T follicular helper cell (primary cell): ENCODE results near the gene COX4I2.
A peak's percentile ranks its signal among the peaks of the same experiment; 100 is the strongest.
"Not testable (repeated sequence)": the region's sequence is repeated elsewhere in the genome, so short reads cannot be mapped to it uniquely, and the experiment has no call there.

Experiments used
- DNase-seq: peaks from one replicate; pipeline ENCODE4 v3.0.0-alpha.2; 2020; ENCODE audit warnings: low read depth

COX4I2 gene

DNA sequence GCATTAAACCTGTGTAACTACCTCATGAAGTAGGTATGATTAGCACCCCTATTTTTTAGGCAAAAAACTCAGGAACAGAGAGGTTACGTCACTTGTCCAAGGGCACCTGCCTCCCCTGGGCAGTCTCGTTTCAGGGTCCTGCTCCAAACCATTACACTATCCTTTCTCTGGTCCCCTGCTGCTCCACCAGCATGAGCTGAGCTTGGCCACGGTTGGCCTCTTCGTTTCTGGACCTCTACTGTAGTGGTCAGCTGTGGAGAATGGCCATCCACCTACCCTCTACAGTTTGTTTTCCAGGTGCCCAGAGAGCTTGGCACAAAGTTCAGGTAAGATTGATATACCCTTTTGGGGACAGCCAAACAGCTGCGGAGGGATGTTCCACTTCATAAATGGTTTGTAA, 16.8 kb downstream of the COX4I2 start:
- no peak for DNase-seq

DNA sequence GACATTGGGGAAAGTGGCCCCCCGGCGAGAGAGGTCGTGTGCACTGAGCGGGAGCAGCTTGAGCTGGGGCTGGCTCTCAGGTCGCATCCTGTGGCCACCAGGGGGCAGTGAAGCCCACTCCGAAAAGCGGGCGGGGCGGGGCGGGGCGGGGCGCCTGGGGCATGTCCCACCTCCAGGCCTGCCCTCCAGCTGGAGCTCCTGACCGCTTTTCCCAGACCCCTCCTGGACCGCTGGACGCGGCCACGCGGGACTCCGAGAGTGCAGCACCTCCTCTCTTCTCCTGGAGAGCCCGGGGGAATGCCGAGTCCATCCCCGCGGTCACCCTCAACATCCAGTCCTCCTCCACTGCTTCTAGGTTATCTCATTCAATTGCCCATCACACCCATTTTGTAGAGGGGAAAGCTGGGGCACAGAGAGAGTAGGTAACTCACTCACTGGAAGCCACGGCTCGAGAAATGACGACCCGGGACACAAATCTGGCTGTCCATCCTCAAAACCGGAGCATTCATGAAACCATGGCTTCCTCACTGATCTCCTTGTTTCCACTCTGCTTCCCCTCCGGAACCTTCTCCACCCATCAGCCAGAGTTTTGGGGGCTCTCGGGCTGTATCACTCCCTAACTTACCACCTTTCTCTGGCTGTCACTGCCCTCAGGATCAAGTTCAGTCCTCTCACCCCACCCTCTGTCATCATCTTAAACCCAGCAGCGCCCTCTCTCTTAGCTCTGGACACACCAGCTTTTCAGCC, 24.1 kb downstream of the COX4I2 start:
- DNase-seq: peak; percentile 70

DNA sequence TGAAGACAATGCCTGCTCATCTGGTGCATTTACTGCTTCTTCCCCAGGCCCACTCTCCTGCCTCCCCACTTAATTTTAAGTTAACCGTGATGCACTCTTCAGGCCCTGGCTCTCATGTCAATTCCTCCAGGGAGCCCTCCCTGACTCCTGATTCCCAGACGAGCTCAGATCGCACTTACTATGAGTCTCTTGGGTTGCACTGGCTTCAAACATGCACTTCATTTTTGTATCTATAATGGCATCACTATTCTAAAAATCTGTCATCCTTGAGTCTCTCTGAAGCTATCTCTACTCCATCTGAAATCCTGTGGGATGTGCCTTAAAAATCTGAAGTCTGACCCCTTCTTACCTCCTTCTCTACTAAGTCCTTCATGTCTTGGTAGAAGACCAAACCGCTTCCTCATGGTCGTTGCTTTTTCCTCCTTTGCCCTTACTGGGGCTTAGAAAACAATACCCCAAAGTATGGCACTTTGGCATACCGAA, 24.7 kb downstream of the COX4I2 start:
- DNase-seq: no peak

DNA sequence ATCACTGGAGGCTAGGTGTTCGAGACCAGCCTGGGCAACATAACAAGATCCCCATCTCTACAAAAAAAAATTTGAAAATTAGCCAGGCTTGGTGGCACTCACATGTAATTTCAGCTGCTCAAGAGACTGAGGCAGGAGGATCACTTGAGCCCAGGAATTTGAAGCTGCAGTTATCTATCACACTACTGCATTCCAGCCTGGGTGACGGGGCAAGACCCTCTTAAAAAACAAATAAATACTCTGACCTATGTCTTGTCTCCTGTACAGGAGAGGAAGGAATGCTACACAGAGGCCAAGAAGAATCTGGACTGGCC, 25.8 kb downstream of the COX4I2 start:
- DNase-seq: no peak

DNA sequence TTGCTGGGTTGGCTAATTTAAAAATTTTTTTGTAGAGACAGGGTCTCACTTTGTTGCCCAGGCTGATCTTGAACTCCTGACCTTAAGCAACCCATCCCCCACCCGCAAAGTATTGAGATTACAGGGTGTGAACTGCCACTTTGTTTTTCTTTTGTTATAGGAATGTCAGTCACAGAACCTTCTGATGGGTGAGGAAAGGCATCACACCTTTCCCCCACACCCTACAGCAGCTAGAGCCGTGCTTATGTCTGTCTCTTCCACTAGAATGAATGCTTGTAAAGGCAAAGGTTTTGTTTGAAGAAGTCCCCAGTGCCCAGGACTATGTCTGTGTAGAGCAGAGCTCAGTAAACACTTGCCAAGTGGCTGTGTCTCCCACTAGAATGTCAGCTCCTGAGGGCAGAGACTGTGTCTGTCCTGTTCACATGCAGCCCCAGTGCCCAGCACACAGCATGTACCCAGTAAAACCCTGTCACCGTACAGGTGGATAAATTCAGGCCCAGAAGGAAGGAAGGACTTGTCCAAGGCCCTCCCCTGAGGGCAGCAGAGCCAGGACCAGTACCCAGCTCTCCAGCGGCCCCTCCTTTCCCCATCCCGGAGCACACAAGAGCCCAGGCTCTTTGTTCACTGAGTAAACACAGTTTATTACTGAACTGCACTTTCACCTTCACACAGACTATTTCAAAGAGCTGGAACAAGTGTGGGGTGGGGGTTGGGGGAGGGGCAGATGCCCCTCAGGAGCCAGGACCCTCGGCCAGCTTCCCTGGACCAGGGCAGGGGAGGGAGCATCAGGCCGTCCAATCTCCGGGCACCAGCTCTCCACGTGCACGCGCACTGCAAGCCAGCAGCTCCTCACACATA, 26.4 kb downstream of the COX4I2 start:
- DNase-seq: no peak

DNA sequence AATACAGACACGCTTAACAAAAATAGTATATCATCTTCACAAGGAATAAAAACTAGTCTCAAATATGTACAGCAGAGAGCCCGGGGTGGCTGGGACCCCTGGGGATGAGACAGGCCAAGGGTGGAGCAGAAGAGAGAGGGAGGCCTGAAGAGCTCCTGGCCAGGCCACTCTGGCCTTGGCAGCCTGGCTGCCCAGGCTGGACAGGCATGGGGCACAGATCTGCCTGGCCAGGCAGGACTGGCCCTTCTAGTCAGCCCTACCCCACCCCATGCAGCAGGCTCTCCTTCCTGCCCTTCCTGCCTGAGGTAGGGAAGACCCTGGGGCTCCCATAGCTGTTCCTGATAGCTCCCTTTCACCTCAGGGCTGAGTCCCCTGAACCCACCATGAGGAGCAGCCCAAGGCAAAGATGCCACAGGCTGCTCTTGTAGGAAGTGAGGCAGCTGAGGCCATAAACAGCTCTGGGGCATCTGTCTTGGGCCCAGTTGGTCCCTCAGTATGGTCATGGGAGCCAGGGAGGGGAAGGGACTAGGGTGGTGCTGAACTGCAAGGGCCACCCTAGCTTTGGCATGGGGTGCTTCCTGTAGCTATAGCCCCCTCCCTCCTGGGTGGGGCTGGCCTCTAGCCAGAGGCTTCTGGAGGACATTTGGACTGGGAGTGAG, 27.1 kb downstream of the COX4I2 start:
- DNase-seq: no peak

DNA sequence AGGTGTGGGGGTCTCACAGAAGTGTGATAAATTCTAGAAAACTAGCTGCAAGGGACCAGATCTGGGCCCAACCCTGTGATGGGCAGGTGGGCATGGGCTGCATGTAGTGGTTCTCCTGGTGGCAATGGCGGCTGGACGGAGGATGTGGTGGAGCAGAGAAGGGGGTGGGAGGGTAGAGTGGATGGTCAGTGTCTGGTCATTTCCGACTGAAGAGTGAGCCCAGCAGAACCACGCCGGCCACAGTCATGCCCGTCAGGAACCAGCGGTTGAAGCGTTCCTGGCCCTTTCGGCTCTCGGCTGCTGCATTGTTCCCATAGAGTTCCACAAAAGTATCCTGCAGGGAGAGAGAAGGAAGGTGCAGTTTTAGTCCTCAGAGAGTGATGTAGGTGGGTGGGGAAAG, 28.0 kb downstream of the COX4I2 start:
- DNase-seq: no peak

DNA sequence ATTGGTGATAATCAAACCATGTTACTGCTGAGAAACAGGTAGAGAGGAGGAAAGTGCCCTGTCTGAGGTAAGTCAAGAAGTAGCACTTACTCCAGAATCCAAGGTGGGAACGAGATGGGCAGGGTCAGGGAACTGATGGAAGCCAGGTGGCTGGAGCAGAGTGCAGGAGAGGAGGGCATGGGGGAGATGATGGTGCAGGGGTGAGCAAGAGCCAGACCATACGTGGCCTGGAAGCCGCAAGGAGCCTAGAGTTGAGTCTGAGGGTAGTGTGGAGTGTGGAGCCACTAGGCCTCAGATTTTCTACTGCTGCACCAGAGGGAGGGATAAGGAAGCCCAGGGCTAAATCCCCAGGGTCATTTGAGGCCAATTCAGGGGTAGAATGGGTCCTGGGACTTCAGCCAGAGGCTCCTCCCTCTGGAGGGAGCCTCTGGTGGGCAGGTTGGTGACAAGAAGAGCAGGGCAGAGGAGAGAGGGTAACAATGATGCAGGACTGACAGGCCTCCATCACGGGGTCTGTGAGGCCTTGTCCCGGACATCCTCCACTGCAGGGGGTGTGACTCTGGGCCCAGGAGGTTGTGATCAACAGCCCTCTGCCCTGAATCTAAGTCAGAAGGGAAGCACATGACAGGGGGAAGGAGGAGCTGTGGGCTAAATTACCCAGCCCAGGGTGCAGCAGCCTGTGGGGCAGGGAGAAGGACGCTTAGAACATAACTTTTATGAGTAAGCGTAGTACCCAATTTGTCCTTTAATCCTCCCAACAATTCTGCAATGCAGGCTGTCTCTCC, 28.7 kb downstream of the COX4I2 start:
- no peak for DNase-seq

DNA sequence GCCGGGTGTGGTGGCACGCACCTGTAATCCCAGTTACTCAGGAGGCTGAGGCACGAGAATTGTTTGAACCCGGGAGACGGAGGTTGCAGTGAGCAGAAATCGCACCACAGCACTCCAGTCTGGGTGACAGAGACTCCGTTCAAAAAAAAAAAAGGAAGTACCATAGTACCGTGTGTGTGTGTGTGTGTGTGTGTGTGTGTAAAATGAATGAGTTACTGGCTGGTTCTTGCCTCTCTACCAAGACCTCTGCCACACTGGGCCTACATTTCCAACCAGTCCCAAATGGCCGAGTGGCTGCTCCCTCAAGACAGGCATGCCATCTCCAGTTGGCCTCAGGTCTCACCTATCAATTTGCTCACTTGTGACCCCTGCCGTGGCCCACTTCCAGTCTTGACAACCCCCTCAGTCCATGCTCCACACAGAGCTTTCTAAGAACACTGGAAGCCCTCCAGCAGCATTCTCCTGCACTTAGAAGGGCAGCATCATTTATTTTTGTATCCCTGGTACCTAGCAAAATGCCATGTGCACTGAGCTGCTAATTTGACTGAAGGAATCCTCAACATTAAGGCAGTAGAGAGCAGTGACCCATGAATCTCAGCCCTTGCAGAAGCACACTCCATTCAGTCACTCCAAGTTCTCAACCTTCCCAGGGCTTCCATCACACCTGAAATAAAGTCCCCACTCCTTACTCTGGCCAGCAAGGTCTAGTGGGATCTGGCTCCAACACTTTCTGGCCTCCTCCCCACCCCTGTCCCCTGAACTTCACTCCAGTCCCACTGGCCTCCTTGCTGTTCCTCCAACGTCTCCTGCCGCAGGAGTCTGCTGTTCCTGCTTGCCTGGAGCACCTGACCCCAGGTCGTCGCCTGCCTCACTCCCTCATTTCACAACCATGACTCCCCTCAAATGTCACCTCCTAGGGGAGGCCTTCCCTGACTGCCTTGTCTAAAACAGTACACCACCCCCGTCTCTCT, 29.9 kb downstream of the COX4I2 start:
- no peak for DNase-seq

DNA sequence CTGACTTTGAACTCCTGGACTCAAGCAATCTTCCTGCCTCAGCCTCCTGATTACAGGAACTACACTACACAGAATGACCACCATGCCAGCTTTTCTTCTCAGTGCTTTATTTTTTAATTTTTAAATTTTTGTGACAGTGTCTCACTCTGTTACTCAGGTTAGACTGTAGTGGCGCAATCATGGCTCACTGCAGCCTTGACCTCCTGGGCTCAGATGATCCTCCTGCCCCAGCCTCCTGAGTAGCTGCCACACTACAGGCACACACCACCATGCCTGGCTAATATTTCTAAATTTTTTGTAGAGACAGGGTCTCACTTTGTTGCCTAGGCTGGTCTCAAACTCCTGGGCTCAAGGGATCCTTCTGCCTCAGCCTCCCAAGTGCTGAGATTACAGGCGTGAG, 31.2 kb downstream of the COX4I2 start:
- not testable (repeated sequence) for DNase-seq

DNA sequence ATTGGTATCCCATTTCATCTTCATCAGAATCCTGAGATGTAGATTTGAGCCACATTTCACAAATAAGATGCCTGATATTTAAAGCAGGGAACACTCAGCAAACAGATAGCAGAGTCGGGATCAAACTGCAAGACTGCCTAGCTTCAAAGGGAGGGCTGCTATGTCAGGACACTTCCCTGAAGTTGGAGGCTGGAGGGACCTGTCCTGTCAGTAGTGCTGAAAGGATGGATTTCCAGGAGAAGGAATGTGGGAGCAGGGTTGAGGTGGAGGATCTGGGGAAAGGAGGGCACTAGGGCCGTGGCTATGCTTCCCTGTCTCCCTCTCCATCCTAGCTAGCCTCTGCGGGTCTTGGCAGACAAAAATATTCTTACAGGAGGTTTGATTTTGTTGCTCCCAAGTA, 32.2 kb downstream of the COX4I2 start:
- DNase-seq: no peak

DNA sequence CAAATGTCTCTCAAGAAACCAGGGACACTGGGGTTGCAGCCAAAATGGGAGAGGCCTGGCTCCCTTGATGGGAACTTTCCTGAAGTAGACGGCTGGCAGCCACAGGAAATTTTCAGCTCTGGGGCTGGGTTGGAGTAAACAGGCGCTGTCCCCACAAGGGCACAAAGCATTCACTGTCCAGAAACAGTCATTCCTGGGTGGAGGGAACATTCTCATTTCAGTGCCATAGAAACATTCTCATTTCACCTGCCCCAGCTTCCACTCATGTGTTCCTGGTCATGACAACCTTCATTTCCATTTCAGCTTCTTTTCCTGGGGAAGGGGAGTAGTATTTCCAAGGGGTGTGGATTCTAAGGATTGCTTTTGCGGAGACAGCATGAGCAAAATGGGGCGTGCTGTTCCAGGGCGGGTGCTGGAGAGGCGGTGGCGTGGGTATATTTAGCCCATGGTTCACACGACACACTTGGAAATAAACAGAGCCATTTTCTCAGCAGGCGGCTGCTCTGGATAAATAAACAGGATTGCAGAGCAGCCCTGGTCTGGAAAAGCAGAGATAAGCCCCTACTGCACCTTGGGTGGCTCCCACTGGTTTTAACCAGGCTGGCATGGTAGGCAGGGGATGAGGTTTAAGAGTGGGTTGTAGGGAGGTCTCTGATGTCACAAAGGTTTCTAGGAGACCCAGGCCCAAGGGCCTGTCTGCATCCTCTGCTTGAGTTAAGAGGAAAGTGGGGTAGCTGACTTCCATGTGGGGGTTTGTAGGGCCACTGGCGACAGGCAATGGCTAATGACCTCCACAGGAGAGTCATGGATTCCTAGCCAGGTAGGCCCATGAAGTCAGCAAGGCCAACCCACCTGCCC, 32.9 kb downstream of the COX4I2 start:
- no peak for DNase-seq

DNA sequence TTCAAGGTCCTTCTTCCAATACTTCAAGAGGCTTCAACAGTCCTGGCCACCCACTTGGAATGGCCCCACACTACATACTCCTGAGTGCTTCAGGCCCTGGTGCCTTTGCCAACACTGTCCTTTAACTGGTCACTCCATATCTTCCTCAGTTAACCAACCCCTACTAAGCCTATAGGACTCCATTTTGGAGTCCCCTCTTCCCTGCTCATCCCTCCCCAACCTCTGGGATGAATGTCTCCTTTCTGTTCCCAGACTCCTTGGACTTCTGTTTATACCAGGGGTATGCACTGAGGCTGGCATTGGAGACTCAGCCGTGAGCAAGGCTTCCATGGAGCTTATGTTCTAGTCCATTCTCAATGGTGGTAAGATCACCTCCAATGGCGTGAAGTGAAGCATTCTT, 33.6 kb downstream of the COX4I2 start:
- DNase-seq: no peak

DNA sequence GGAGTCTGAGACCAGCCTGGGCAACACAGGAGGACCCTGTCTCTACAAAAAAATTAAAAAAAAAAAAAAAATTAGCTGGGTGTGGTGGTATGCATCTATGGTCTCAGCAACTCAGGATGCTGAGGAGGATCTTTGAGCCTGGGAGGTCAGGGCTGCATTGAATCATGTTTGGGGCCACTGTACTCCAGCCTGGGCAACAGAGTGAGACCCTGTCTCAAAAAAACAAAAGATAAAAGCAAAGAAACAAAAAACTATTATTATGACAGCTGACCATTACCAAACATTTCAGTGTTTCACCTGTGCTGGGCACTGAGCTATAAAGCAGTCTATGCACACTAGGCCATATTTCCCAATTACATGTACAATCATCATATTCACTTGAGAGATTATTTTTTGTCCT, 35.7 kb downstream of the COX4I2 start:
- no peak for DNase-seq

DNA sequence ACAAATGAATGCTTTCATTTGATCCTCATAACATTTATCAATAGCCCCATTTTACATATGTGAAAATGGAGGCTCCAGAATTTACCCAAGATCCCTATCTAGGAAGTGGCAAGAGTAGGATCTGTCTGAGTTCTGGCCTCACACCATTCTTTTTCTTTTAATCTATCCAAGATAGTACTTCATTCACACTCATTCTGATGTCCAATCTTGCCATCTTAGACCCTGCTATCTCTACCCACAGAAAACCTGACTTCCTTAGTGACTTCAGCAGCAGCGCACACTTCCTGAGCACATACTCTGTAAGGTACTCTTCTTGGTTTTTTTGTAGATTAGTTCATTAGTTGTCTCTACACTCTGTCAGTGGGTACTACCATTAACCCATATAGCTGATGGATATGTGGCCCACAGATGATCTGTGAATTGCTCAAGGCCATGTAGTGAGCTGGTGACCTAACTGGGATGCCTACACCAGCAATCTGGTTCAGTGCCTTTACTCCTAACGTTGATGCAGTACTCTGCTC, 36.3 kb downstream of the COX4I2 start:
- no peak for DNase-seq

DNA sequence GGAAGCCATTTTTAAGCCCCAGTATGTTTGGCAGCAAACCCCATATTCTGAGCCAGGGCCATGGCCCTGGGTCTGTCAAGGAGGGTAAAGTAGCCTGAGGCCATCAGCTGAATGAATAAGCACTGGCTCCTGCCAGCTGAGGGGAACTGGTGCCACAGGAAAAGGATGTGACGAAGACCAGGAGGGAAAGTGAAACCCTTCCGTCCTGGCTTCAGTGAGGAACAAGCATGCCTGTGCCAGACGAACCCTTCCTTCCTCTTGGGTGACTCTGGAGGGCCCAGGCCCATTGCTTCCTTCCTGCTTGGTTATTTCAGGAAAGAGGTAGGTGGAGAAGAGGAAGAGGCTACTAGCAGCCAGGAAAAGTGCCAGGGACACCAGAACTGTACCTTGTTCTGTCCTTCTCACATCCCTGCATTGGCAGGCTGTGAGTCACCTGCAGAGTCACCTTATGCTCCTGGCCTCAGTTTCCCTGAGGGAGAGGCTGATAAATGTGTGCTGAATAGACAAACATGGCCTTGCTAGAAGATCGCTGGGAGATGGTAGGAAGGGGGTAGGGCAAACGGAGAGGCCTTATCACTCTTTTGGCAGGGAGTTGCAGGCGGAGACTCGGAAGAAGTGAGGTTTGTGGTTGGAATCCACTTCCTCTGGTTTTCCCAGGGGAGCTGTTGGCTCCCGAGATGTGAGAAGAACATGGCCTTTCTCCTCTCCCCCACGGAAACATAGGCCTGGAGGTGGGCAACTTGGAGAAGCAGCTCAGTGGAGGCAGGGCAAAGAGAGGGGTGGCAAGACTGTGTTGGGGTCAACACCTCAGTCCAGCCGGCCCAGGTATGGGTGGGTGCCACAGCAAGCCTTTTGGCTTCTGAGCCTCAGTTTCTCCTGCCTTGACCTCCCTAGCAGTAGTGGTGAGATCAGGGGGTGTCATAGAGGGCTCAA, 37.4 kb downstream of the COX4I2 start:
- peak; percentile 38 for DNase-seq

DNA sequence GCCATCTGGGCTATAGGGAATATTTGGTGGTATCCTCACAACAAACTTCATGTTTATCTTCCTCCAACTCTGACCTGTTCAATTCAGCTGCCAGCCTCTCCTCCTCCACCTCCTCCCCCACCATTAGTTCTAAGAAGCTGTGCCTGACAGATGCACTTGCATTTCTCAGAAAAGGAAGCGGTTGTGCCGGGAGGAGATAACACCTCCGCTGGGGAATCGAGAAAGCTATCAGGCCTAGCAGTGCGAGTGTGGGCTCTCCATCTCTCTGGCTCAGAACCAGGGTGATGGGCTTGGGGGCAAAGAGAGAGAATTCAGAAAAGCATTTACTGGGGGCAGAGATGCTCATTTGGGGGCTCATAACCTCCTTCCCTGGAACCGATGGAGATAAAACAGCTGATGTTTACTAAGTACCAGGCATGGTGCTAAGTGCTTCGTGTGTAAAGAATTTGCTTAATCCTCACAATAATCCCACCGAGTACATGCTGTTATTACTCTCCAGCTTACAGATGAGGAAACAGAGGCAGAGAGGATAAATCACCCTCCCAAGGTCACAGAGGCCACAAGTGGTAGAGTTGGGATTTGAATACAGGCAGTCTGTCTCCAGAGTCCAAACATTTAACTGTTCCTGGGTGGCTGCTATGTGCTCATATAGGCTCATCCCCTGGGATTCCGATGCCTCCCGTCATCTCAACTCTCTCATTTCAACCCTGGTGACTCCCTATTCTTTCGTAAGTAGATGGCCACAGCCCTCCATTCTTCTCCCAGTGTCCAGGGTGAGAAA, 38.3 kb downstream of the COX4I2 start:
- peak; percentile 26 for DNase-seq

DNA sequence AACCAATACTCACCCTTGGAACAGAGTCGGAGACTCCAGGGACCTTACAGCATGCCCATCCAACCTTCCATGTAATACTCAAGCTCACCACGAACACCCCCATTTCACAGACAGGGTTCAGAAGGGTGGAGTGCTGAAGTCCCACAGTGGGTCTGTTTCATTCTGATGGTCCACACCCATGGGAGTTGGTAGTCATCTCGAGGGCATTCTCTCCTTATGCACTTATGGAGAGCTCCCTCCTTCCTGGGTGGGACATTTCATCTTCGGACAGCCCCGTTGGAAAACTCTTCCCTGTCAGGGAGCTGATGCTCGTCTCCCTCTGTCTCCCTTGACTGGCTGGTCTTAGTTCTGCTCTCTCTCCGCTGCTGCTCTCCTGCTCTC, 38.9 kb downstream of the COX4I2 start:
- DNase-seq: no peak
